Measurements from ENCODE around the gene RNF13.

Gene RNF13, protein sequence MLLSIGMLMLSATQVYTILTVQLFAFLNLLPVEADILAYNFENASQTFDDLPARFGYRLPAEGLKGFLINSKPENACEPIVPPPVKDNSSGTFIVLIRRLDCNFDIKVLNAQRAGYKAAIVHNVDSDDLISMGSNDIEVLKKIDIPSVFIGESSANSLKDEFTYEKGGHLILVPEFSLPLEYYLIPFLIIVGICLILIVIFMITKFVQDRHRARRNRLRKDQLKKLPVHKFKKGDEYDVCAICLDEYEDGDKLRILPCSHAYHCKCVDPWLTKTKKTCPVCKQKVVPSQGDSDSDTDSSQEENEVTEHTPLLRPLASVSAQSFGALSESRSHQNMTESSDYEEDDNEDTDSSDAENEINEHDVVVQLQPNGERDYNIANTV

DNA sequence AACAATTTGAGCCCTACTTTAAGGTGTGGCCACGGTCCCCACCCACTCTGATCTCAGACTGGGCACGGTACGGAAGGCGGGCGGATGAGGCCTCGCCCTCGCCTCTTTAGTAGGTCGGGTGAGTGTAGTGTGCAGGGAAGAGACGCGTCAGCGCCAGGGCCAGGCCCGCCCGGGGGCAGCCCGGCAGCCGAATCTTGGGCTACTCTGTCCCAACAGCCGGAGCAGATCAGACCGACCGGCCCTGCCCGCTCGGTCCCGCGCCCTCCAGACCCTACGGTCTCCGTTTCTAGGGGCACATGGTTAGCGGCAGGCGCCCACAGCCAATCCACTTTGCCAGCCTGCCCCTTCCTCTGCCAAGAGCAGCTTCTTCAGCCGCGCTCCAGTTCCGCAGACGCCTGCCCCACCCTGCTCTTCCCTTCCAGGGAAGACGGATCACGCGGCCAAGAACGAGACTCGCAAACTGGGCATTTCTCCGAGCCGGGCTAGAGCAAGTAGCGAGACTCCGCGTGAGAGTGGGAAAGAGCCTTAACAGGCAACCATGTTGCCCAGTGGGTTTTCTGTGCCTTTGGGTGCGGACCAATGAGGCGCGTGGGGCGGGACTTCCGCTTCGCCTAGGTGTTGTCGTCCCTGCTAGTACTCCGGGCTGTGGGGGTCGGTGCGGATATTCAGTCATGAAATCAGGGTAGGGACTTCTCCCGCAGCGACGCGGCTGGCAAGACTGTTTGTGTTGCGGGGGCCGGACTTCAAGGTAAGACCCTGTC lies at the start of gene RNF13:
RNF13 (plus strand) TSS at position 610 of the 761 bp plus-strand sequence. CDS start 32,812 bp downstream, outside the sequence.
- ATAC-seq: peak; percentile 98
- no peak for TF ChIP-seq SNAI2 (CRISPR knock-in tag; IDR thresholded peaks at IDR 0.05)
- no peak for TF ChIP-seq BACH2 (CRISPR knock-in tag; IDR thresholded peaks at IDR 0.05; ENCODE audit: borderline replicate concordance)

DNA sequence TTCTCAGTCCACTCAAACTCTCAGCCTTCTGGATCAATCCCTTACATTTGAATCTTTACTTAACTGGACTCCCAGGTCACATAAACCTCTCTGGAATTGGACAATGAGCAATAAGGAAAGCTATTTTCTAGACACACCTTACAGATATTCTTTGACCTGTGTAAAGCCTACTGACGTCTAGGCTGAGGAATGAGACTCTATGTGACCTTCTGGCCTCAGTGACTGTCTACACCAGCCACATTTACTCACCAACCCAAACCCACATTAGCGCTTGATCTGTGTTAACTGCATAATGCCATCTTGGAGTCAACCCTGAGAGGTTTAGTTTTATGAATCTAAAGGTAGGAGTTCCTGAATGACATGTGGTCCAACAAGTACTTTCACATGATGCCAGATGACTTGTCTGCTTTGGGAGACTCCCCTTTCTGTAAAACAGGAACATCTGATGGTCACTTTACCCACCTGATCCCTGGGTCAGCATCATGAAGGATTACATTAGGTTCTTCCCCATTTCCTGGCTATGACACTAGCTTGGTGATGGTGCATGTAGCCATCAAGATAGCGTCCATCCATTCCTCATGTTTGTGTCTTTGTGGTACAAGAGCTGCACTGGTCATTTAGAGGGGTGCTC lies 49.3 kb upstream of the RNF13 start:
- no peak for TF ChIP-seq ISL1 (CRISPR knock-in tag; IDR thresholded peaks at IDR 0.05)
- no peak for TF ChIP-seq TOX (CRISPR knock-in tag; IDR thresholded peaks at IDR 0.05; ENCODE audit: borderline replicate concordance)
- TF ChIP-seq CSDC2 (CRISPR knock-in tag; IDR thresholded peaks at IDR 0.05): no peak
- TF ChIP-seq ARNTL (CRISPR knock-in tag; IDR thresholded peaks at IDR 0.05; ENCODE audit: borderline replicate concordance, low read depth): no peak
- no peak for TF ChIP-seq RARB (CRISPR knock-in tag; IDR thresholded peaks at IDR 0.05)
- no peak for TF ChIP-seq BACH2 (CRISPR knock-in tag; IDR thresholded peaks at IDR 0.05; ENCODE audit: borderline replicate concordance)
- no peak for TF ChIP-seq ZNF70 (CRISPR knock-in tag; IDR thresholded peaks at IDR 0.05)
- TF ChIP-seq OSR1 (CRISPR knock-in tag; IDR thresholded peaks at IDR 0.05): no peak
- no peak for TF ChIP-seq ZC3H10 (CRISPR knock-in tag; IDR thresholded peaks at IDR 0.05)
- TF ChIP-seq, protein P1, sequence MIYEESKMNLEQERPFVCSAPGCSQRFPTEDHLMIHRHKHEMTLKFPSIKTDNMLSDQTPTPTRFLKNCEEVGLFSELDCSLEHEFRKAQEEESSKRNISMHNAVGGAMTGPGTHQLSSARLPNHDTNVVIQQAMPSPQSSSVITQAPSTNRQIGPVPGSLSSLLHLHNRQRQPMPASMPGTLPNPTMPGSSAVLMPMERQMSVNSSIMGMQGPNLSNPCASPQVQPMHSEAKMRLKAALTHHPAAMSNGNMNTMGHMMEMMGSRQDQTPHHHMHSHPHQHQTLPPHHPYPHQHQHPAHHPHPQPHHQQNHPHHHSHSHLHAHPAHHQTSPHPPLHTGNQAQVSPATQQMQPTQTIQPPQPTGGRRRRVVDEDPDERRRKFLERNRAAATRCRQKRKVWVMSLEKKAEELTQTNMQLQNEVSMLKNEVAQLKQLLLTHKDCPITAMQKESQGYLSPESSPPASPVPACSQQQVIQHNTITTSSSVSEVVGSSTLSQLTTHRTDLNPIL (CRISPR knock-in tag; IDR thresholded peaks at IDR 0.05; ENCODE audit: low read depth): no peak
- TF ChIP-seq GLIS3 (CRISPR knock-in tag; IDR thresholded peaks at IDR 0.05): no peak
- TF ChIP-seq PPARA (CRISPR knock-in tag; IDR thresholded peaks at IDR 0.05; ENCODE audit: borderline replicate concordance): no peak
- no peak for ATAC-seq

DNA sequence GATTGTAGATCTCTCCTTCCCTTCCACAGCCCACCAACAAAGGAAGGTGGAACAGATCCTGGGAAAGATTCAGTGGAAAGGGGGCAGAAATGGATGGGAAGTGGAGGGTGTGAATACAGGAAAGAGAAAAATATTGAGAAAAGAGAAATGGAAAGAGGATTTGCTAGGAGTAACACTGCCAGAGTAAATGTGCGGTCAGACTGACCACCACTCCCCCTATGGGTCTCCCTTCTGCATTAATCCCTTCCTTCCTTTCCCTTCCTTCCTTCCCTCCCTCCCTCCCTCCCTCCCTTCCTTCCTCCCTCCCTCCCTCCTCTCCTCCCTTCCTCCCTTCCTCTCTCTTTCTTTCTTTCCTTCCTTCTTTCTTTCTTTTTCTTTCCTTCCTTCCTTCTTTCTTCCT lies 48.7 kb upstream of the RNF13 start:
- TF ChIP-seq OSR1 (CRISPR knock-in tag; IDR thresholded peaks at IDR 0.05) (no peak), PPARA (CRISPR knock-in tag; IDR thresholded peaks at IDR 0.05; ENCODE audit: borderline replicate concordance) (no peak), ZFP30 (CRISPR knock-in tag; IDR thresholded peaks at IDR 0.05) (no peak), GLIS3 (CRISPR knock-in tag; IDR thresholded peaks at IDR 0.05) (no peak), TCF4 (CRISPR knock-in tag; IDR thresholded peaks at IDR 0.05; ENCODE audit: borderline replicate concordance) (no peak), BACH2 (CRISPR knock-in tag; IDR thresholded peaks at IDR 0.05; ENCODE audit: borderline replicate concordance) (no peak), ZC3H10 (CRISPR knock-in tag; IDR thresholded peaks at IDR 0.05) (no peak), TOX (CRISPR knock-in tag; IDR thresholded peaks at IDR 0.05; ENCODE audit: borderline replicate concordance) (no peak), ESRRG (CRISPR knock-in tag; IDR thresholded peaks at IDR 0.05) (no peak), ISL1 (CRISPR knock-in tag; IDR thresholded peaks at IDR 0.05) (no peak), CSDC2 (CRISPR knock-in tag; IDR thresholded peaks at IDR 0.05) (no peak), ZNF70 (CRISPR knock-in tag; IDR thresholded peaks at IDR 0.05) (no peak)
- TF ChIP-seq, protein P1 (CRISPR knock-in tag; IDR thresholded peaks at IDR 0.05; ENCODE audit: low read depth): no peak
- TF ChIP-seq, protein P2, sequence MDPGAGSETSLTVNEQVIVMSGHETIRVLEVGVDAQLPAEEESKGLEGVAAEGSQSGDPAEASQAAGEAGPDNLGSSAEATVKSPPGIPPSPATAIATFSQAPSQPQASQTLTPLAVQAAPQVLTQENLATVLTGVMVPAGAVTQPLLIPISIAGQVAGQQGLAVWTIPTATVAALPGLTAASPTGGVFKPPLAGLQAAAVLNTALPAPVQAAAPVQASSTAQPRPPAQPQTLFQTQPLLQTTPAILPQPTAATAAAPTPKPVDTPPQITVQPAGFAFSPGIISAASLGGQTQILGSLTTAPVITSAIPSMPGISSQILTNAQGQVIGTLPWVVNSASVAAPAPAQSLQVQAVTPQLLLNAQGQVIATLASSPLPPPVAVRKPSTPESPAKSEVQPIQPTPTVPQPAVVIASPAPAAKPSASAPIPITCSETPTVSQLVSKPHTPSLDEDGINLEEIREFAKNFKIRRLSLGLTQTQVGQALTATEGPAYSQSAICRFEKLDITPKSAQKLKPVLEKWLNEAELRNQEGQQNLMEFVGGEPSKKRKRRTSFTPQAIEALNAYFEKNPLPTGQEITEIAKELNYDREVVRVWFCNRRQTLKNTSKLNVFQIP (CRISPR knock-in tag; IDR thresholded peaks at IDR 0.05; ENCODE audit: borderline replicate concordance, low read depth): no peak
- ATAC-seq: no peak

DNA sequence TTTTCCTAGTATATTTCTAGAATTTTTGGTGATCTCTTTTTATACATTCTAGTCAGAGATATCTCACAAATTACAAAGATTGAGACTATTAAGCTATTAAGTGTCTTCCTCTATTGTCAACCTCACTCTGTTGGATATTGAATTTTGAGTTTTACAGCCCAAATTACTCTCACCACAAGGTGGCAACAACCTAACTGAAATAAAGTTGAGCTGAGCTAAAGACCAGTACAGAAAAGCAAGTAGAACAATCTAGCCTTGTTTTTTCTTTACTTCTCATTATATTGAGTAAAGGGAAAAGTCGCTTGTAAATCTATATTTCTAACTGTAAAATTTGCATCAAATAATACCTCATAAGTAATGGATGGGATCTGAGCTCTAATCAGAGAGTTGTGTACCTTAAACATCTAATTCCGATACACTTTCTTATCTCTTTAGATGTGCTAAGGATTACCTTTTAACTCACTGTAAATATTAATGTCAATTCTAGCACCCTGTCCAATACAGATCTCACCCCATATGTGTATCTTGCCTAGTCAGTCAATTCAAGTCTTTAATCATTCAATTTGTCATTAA lies 47.2 kb upstream of the RNF13 start:
- peak; percentile 87 for ATAC-seq
- TF ChIP-seq ZFP30 (CRISPR knock-in tag; IDR thresholded peaks at IDR 0.05) (no peak), ARNTL (CRISPR knock-in tag; IDR thresholded peaks at IDR 0.05; ENCODE audit: borderline replicate concordance, low read depth) (no peak), GLIS3 (CRISPR knock-in tag; IDR thresholded peaks at IDR 0.05) (no peak), ESRRG (CRISPR knock-in tag; IDR thresholded peaks at IDR 0.05) (no peak), BACH2 (CRISPR knock-in tag; IDR thresholded peaks at IDR 0.05; ENCODE audit: borderline replicate concordance) (no peak), RARB (CRISPR knock-in tag; IDR thresholded peaks at IDR 0.05) (no peak), SNAI2 (CRISPR knock-in tag; IDR thresholded peaks at IDR 0.05) (no peak), TCF4 (CRISPR knock-in tag; IDR thresholded peaks at IDR 0.05; ENCODE audit: borderline replicate concordance) (no peak), ISL1 (CRISPR knock-in tag; IDR thresholded peaks at IDR 0.05) (no peak), ZNF565 (CRISPR knock-in tag; conservative IDR thresholded peaks at IDR 0.05; ENCODE audit: low read depth) (no peak), TOX (CRISPR knock-in tag; IDR thresholded peaks at IDR 0.05; ENCODE audit: borderline replicate concordance) (no peak), ZNF70 (CRISPR knock-in tag; IDR thresholded peaks at IDR 0.05) (no peak), ZFP3 (CRISPR knock-in tag; IDR thresholded peaks at IDR 0.05) (no peak), CSDC2 (CRISPR knock-in tag; IDR thresholded peaks at IDR 0.05) (no peak)
- TF ChIP-seq, protein P3, sequence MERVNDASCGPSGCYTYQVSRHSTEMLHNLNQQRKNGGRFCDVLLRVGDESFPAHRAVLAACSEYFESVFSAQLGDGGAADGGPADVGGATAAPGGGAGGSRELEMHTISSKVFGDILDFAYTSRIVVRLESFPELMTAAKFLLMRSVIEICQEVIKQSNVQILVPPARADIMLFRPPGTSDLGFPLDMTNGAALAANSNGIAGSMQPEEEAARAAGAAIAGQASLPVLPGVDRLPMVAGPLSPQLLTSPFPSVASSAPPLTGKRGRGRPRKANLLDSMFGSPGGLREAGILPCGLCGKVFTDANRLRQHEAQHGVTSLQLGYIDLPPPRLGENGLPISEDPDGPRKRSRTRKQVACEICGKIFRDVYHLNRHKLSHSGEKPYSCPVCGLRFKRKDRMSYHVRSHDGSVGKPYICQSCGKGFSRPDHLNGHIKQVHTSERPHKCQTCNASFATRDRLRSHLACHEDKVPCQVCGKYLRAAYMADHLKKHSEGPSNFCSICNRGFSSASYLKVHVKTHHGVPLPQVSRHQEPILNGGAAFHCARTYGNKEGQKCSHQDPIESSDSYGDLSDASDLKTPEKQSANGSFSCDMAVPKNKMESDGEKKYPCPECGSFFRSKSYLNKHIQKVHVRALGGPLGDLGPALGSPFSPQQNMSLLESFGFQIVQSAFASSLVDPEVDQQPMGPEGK (CRISPR knock-in tag; IDR thresholded peaks at IDR 0.05; ENCODE audit: borderline replicate concordance): no peak
- TF ChIP-seq, protein P2 (CRISPR knock-in tag; IDR thresholded peaks at IDR 0.05; ENCODE audit: borderline replicate concordance, low read depth): no peak
- TF ChIP-seq, protein P4, sequence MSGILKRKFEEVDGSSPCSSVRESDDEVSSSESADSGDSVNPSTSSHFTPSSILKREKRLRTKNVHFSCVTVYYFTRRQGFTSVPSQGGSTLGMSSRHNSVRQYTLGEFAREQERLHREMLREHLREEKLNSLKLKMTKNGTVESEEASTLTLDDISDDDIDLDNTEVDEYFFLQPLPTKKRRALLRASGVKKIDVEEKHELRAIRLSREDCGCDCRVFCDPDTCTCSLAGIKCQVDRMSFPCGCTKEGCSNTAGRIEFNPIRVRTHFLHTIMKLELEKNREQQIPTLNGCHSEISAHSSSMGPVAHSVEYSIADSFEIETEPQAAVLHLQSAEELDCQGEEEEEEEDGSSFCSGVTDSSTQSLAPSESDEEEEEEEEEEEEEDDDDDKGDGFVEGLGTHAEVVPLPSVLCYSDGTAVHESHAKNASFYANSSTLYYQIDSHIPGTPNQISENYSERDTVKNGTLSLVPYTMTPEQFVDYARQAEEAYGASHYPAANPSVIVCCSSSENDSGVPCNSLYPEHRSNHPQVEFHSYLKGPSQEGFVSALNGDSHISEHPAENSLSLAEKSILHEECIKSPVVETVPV (CRISPR knock-in tag; IDR thresholded peaks at IDR 0.05): no peak

All from SK-N-SH treated with all-trans-retinoic acid at 6 μM for 48 hours (cell line).